Measurements from ENCODE around the gene ZNF646. TPM values are rescaled to one million over a fixed set of nuclear protein-coding genes. Genes with fewer than 3 reads are reported as not detected.

The ZNF646 gene
- total RNA-seq, 1 experiment from 2014 or later = 28.8 TPM

GRCh38 chr16:31113121-31114120, 39.2 kb downstream of the ZNF646 start:
- H3K4me3 ChIP-seq (ENCODE audit: insufficient read depth, low read depth, low read length) = no peak overlapping the region
- DNase-seq = peak; percentile 19
- no peaks in the 10 kb centered on the region; the same call in 1 of the 2 replicates for H3K27me3 ChIP-seq (ENCODE audit: control insufficient read depth, insufficient read depth, low read length)

GRCh38 chr16:31114468-31114867, 40.2 kb downstream of the ZNF646 start:
- no peaks in the 10 kb centered on the region for H3K27me3 ChIP-seq (ENCODE audit: control insufficient read depth, insufficient read depth, low read length)
- H3K36me3 ChIP-seq (replicated peaks; ENCODE audit: control insufficient read depth, insufficient read depth, low read length) = peaks cover 14% of the 10 kb centered on the region
- no peak overlapping the region for H3K4me3 ChIP-seq (ENCODE audit: insufficient read depth, low read depth, low read length)
- peak; percentile 7 for DNase-seq

More at GRCh38 chr16:31113121-31114120, 39.2 kb downstream of the ZNF646 start:
- H3K36me3 ChIP-seq (replicated peaks; ENCODE audit: control insufficient read depth, insufficient read depth, low read length) = peaks cover 12% of the 10 kb centered on the region

GRCh38 chr16:31117384-31118222, 43.4 kb downstream of the ZNF646 start, which contains the start of gene KAT8:
Gene KAT8, plus strand, starts transcription at chr16:31117664. Its CDS starts 18 bp downstream, at chr16:31117682.
- Histone ChIP-seq H3K27me3 (ENCODE audit: control insufficient read depth, insufficient read depth, low read length) (no peaks in the 10 kb centered on the region), H3K36me3 (replicated peaks; ENCODE audit: control insufficient read depth, insufficient read depth, low read length) (peaks cover 20% of the 10 kb centered on the region), H3K4me3 (ENCODE audit: insufficient read depth, low read depth, low read length) (peak within 1 kb of the TSS; percentile 57)
- peak; percentile 100 for DNase-seq

DNA sequence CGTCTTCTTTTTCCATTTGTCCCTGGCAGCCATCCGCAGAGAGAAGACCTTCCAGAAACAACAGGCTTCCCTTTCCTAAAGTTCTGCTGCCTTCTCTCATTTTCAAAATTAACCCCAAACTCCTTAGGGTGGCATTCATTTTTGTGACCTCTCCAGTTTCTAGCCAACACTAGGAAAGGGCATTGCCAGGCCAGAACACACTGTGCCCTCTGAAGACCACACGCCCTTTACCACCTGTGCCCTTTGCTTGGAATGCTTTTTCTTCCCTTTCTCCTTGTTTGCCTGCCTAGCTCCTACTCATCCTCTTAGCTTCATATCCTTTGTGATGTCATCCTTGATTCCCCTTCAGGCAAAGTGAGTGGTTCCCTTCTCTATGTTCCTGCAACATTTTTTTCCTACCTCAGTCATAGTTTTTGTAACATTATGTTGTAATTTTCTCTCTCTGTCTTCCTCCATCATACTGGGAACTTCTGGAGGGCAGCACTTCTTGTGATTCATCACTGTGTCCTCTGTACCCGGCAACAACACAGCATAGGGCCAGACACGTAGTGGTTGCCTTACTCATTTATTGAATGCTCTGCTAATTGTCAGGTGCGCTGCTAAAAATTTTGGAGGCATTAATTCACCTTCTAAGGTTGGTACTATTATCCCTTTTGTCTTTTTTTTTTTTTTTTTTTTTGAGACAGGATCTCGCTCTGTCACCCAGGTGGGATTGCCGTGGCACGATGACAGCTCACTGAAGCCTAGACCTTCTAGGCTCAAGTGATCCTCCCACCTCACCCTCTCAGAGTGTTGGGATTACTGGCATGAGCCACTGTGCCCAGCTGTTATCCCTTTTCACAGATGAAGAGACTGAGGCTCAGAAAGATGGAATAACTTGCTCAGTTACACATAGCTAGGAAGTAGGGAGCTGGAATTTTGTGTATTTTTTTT, 44.3 kb downstream of the ZNF646 start:
- Histone ChIP-seq H3K36me3 (replicated peaks; ENCODE audit: control insufficient read depth, insufficient read depth, low read length) (peaks cover 20% of the 10 kb centered on the region), H3K4me3 (ENCODE audit: insufficient read depth, low read depth, low read length) (peak overlapping the region; percentile 57), H3K27me3 (ENCODE audit: control insufficient read depth, insufficient read depth, low read length) (no peaks in the 10 kb centered on the region)
- peak; percentile 21 for DNase-seq

DNA sequence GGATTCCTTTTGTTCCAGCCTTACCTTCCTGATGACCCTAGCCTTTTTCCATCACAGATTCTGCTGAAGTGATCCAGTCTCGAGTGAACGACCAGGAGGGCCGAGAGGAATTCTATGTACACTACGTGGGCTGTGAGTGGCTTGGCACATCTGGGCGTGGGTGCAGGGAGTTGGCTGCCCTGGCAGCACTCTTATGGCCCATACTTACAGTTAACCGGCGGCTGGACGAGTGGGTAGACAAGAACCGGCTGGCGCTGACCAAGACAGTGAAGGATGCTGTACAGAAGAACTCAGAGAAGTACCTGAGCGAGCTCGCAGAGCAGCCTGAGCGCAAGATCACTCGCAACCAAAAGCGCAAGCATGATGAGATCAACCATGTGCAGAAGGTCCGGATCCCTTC, 45.9 kb downstream of the ZNF646 start:
- no peak for DNase-seq
- H3K4me3 ChIP-seq (ENCODE audit: insufficient read depth, low read depth, low read length) = no peak overlapping the region
- H3K36me3 ChIP-seq (replicated peaks; ENCODE audit: control insufficient read depth, insufficient read depth, low read length) = peaks cover 20% of the 10 kb centered on the region
- no peaks in the 10 kb centered on the region for H3K27me3 ChIP-seq (ENCODE audit: control insufficient read depth, insufficient read depth, low read length)

DNA sequence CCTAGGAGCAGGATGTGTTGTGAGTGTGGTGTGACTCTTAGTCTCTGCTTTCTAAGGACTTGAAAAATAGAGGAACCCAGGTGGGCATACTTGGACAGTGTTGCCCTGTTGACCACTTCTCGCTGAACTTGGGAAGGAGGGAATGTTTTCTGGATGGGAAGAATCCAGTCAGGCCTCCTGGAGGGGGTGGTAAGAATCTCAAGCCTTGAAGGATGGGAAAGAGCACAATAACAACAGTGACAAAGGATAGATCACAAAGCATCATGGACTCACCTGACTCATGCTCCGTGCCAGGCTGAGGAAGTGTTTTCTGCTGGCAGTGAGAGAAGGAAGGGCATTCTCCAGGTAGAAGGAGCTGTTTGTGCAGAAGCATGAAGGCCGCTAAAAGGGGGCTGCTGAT, 51.6 kb downstream of the ZNF646 start:
- Histone ChIP-seq H3K36me3 (replicated peaks; ENCODE audit: control insufficient read depth, insufficient read depth, low read length) (peaks cover 10% of the 10 kb centered on the region), H3K27me3 (ENCODE audit: control insufficient read depth, insufficient read depth, low read length) (no peaks in the 10 kb centered on the region), H3K4me3 (ENCODE audit: insufficient read depth, low read depth, low read length) (no peak overlapping the region)
- peak; percentile 17 for DNase-seq

DNA sequence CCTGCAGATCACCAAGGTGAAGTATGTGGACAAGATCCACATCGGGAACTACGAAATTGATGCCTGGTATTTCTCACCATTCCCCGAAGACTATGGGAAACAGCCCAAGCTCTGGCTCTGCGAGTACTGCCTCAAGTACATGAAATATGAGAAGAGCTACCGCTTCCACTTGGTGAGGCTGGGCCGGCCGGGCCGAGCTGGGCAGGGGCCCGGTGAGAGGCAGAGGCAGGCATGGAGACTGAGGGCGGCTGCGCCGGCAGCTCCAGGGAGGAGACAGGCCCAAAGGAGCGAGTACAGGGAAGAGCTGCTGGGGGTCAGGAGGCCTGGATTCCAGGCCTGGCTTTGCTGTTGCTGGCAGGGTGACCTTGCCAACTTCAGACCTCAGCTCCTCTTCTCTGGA, 53.0 kb downstream of the ZNF646 start:
- Histone ChIP-seq H3K27me3 (ENCODE audit: control insufficient read depth, insufficient read depth, low read length) (no peaks in the 10 kb centered on the region), H3K36me3 (replicated peaks; ENCODE audit: control insufficient read depth, insufficient read depth, low read length) (peaks cover 9% of the 10 kb centered on the region), H3K4me3 (ENCODE audit: insufficient read depth, low read depth, low read length) (no peak overlapping the region)
- DNase-seq = peak; percentile 43

DNA sequence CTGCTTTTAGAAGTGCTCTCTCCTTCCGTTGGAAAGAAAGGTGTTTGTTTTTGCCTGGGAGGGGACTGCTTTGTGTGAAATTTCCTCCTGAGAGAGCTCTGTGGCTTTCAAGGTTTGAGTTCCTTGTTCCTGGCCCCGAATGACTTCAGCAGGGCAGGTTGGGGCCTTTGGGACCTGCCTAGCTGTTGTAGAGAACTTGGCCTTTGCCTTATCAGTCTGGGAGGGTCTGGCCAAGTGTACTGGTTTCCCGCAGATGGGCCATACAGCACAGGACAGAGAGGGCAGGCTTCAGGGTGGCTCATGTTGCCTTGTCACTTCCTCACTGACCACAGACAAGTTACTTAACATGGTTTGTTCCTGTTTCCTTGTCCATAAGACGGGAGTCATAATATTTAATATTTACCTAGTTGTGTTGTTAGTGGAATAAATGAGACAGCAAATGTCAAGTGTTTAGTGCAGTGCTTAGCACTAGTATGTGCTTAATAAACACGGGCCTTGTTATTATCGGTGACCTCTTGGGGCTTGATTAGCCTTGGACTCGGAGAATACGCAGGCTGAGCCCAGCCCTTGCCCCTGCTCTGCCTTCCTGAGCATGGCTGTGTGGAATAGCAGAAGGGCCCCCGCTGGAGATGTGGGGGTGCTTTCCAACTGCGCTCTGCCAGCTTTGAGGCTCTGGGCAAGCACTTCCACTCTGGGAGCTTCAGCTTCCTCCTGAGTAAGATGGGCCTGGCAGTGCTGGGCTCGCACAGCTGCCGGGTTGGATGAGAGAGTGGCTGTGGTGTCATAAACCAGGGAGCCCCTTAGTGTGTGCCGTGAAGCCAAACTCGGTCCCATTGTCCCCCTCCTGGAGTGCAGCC, 54.7 kb downstream of the ZNF646 start:
- no peak for DNase-seq
- H3K36me3 ChIP-seq (replicated peaks; ENCODE audit: control insufficient read depth, insufficient read depth, low read length) = peaks cover 15% of the 10 kb centered on the region
- no peaks in the 10 kb centered on the region for H3K27me3 ChIP-seq (ENCODE audit: control insufficient read depth, insufficient read depth, low read length)
- H3K4me3 ChIP-seq (ENCODE audit: insufficient read depth, low read depth, low read length) = no peak overlapping the region

DNA sequence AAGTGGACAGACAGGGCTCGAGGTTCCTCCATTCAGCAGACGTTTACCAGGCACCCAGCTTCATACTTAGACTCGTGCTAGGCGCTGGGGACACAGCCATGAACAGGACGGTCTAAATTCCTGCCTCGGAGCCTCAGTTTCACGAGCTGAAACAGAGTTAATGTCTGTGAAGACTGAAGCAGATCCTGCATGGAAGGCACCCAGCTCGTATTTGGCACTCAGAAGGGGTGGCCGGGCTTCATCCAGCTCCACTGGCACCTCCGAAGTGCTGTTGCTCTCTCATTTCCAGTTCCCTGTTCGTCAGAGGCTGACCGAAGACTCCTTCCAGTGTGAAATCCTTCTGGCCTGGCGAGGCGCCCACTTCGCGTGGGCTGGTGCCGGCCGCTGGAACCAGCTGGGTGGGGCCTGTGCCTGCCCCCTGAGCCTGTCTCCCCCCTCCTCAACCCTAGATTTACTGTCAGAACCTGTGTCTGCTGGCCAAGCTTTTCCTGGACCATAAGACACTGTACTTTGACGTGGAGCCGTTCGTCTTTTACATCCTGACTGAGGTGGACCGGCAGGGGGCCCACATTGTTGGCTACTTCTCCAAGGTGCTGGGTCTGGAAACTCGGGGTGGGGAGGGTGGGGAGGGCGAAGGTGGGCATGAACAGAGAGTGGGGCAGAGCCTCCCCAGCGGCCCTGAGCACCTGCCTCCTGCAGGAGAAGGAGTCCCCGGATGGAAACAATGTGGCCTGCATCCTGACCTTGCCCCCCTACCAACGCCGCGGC, 55.5 kb downstream of the ZNF646 start:
- H3K4me3 ChIP-seq (ENCODE audit: insufficient read depth, low read depth, low read length) = no peak overlapping the region
- H3K27me3 ChIP-seq (ENCODE audit: control insufficient read depth, insufficient read depth, low read length) = no peaks in the 10 kb centered on the region
- peaks cover 15% of the 10 kb centered on the region for H3K36me3 ChIP-seq (replicated peaks; ENCODE audit: control insufficient read depth, insufficient read depth, low read length)
- peak; percentile 63 for DNase-seq

- H3K4me3 ChIP-seq (ENCODE audit: insufficient read depth, low read depth, low read length) = no peak overlapping the region
- peaks cover 15% of the 10 kb centered on the region for H3K36me3 ChIP-seq (replicated peaks; ENCODE audit: control insufficient read depth, insufficient read depth, low read length)
- no peaks in the 10 kb centered on the region for H3K27me3 ChIP-seq (ENCODE audit: control insufficient read depth, insufficient read depth, low read length)
- DNase-seq = peak; percentile 61
Measured at GRCh38 chr16:31130336-31130891, 56.2 kb downstream of the ZNF646 start.

DNA sequence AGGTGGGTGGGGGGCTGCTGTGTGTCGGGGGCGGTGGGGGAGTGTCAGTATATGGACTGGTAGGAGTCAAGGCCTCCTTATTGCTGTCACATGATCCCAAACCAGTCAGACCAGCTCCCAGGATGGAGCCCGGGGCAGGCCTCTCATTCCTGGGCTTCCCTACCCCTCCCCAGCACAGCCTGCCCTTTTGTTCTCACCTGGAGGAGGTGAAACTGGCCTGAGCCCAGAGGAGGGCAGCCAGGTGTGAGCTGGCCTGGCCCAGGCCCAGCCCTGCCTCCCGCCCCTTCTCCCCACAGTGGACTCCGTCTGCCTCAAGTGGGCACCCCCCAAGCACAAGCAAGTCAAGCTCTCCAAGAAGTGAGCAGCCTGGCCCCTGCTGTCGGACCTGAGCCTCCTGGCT, 56.7 kb downstream of the ZNF646 start:
- H3K36me3 ChIP-seq (replicated peaks; ENCODE audit: control insufficient read depth, insufficient read depth, low read length) = peaks cover 15% of the 10 kb centered on the region
- peak; percentile 86 for DNase-seq
- H3K4me3 ChIP-seq (ENCODE audit: insufficient read depth, low read depth, low read length) = no peak overlapping the region
- no peaks in the 10 kb centered on the region for H3K27me3 ChIP-seq (ENCODE audit: control insufficient read depth, insufficient read depth, low read length)

DNA sequence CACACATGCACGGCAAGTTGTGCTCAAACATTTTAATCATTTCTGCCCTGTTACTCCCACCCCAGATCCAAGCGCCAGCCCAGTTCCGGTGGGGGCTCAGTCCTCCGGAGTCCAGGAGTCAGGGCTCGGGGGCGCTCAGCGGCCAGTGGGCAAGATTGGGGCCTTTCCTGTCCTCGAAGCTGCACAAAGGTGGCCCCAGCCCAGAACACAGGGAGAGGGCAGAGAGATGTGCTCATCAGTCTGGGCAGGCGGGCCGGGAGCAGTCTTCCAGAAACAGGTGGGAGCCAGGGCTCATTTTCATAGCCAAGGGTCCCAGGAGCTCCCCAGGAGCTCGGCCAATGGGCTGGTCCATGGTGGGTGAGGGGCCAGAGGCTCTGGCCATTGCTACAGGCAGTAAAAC, 57.2 kb downstream of the ZNF646 start:
- H3K27me3 ChIP-seq (ENCODE audit: control insufficient read depth, insufficient read depth, low read length) = no peaks in the 10 kb centered on the region
- DNase-seq = no peak
- peaks cover 15% of the 10 kb centered on the region for H3K36me3 ChIP-seq (replicated peaks; ENCODE audit: control insufficient read depth, insufficient read depth, low read length)
- H3K4me3 ChIP-seq (ENCODE audit: insufficient read depth, low read depth, low read length) = no peak overlapping the region

Data from H7 (cell line).